Right lobe of liver (tissue), 6 donors: ENCODE data around the gene COL28A1. TPM values are rescaled to one million over a fixed set of nuclear protein-coding genes. Genes with fewer than 3 reads are reported as not detected.
A peak's percentile ranks its signal among the peaks of the same experiment; 100 is the strongest.

ENCODE experiments used
- ATAC-seq, 4 donors: fragments of 200-7000 bp; cut with Tn5 transposase; one replicate each; pipeline ENCODE4 v1.9.1; 2020; ENCODE audit warnings: mild to moderate bottlenecking in 4 of 4, moderate library complexity in 4 of 4
- DNase-seq, 3 donors: peaks; one replicate each; pipeline ENCODE4 v3.0.0-alpha.2; 2020
- H3K27ac ChIP-seq, 3 donors: fragments of 200-600 bp; one replicate each; pipeline ENCODE4 v1.8.0; 2022
- H3K27me3 ChIP-seq, 2 donors: fragments of 200-600 bp; one replicate each; pipeline ENCODE4 v1.8.0; 2022
- H3K36me3 ChIP-seq, 4 donors: fragments of 200-600 bp; sonication (generic) in 1 of 4; one replicate each; pipeline versions ENCODE4 v1.5.1 to v1.8.0; 2017 to 2022; ENCODE audit warnings: control low read depth in 1 of 4
- H3K4me1 ChIP-seq, 4 donors: fragments of 200-600 bp; sonication (generic) in 1 of 4; one replicate each; pipeline versions ENCODE4 v1.5.1 to v1.8.0; 2017 to 2022; ENCODE audit warnings: control low read depth in 1 of 4
- H3K4me3 ChIP-seq, 3 donors: fragments of 200-600 bp; one replicate each; pipeline ENCODE4 v1.8.0; 2022
- H3K9me3 ChIP-seq, 4 donors: fragments of 200-600 bp; sonication (generic) in 1 of 4; one replicate each; pipeline versions ENCODE4 v1.5.1 to v1.8.0; 2017 to 2022; ENCODE audit warnings: control low read depth in 1 of 4
- CTCF ChIP-seq, 4 donors: fragments of 200-600 bp in 3 of 4; fragments of 450-650 bp in 1 of 4; IDR thresholded peaks; one replicate each; pipeline versions ENCODE4 v1.5.1 to v1.8.0; 2016 to 2022; ENCODE audit warnings: antibody characterized with exemption in 4 of 4, mild to moderate bottlenecking in 2 of 4
- POLR2A ChIP-seq: fragments of 450-650 bp; IDR thresholded peaks from one replicate; pipeline ENCODE4 v1.6.1; 2017; ENCODE audit warnings: antibody characterized with exemption, mild to moderate bottlenecking
- WGBS: methylation state at CpG from one replicate; pipeline ENCODE4 v1.1.6; 2018; ENCODE audit warnings: low coverage, low lambda C conversion rate; ENCODE audit not compliant: insufficient coverage; ENCODE audit errors: missing lambda C conversion rate; 5-methylcytosine and 5-hydroxymethylcytosine counted together
- intact Hi-C, 2 donors: fragments of 100-400 bp; cut with DNase I; formaldehyde crosslinking; loops; one replicate each; pipeline versions ENCODE4 v1.11.2 to v1.14.1; 2022
- total RNA-seq, 6 experiments: library from RNA; depleted of rRNA in 2 of 6; stranded (reverse); fragments of >200 nt in 2 of 6; fragmentation: NEBNext Ultra II Directional in 3 of 6; extraction: Animal tissue kit (Norgen Biotek cat#: 25700) in 3 of 6; gene quantifications; one replicate each; pipeline versions ENCODE4 v1.1.0 to v1.2.4, GENCODE V29; 2016 to 2023
- donor health status: DM: no; HTN: yes; CAD: no.
- donor health status: DM: no; HTN: no; CAD: no.
- donor health status: DM: no; HTN: no; CAD: no.
- donor health status: DM: no; HTN: yes; CAD: no.
- donor health status: DM: no; HTN: yes; CAD: no.

COL28A1 gene
- total RNA-seq, 6 experiments from 2014 or later, result 0.07 to 0.51 (median 0.34) TPM; not detected in 2

GRCh38 chr7:7489546-7489945, 46.1 kb downstream of the COL28A1 start:
- WGBS, result 50% methylated on average over 2 of the region's 2 CpGs
- ATAC-seq, result peak; percentile 73 to 89 (median 88)
- TF ChIP-seq POLR2A (no peak), CTCF (IDR thresholded peaks at IDR 0.05) (no peak)

GRCh38 chr7:7486362-7486761, 49.3 kb downstream of the COL28A1 start:
- Histone ChIP-seq H3K4me1 (peaks cover 0 to 7% (median 0%) of the 10 kb centered on the region in 4 donors), H3K9me3 (peaks cover 0 to 4% (median 0%) of the 10 kb centered on the region in 4 donors), H3K27ac (no peak overlapping the region), H3K4me3 (no peak overlapping the region), H3K36me3 (no peaks in the 10 kb centered on the region), H3K27me3 (no peaks in the 10 kb centered on the region)
- intact Hi-C loops, result no loop called here
- TF ChIP-seq CTCF (IDR thresholded peaks at IDR 0.05), result no peak
- no peak for TF ChIP-seq POLR2A
- DNase-seq, result no peak
- no peak for ATAC-seq
- 52% methylated on average over 3 of the region's 3 CpGs for WGBS

More at GRCh38 chr7:7489546-7489945, 46.1 kb downstream of the COL28A1 start:
- Histone ChIP-seq H3K36me3 (no peaks in the 10 kb centered on the region), H3K4me1 (peaks cover 0 to 14% (median 0%) of the 10 kb centered on the region in 4 donors), H3K27ac (no peak overlapping the region), H3K9me3 (peaks cover 0 to 4% (median 0%) of the 10 kb centered on the region in 4 donors), H3K4me3 (no peak overlapping the region), H3K27me3 (no peaks in the 10 kb centered on the region)
- DNase-seq, result peak in 2 of 3 donors; percentile 22 to 56
- intact Hi-C loops, result no loop called here

GRCh38 chr7:7484072-7484471, 51.6 kb downstream of the COL28A1 start:
- 91% methylated on average over 1 of the region's 1 CpG for WGBS
- DNase-seq (no peak), ATAC-seq (no peak)
- Histone ChIP-seq H3K27me3 (no peaks in the 10 kb centered on the region), H3K4me1 (no peaks in the 10 kb centered on the region), H3K9me3 (peaks cover 0 to 4% (median 0%) of the 10 kb centered on the region in 4 donors), H3K4me3 (no peak overlapping the region), H3K36me3 (no peaks in the 10 kb centered on the region), H3K27ac (no peak overlapping the region)
- intact Hi-C loops, result no loop called here
- TF ChIP-seq POLR2A (no peak), CTCF (IDR thresholded peaks at IDR 0.05) (no peak)

GRCh38 chr7:7481802-7482201, 53.9 kb downstream of the COL28A1 start:
- 87% methylated on average over 2 of the region's 2 CpGs for WGBS
- intact Hi-C loops, result no loop called here
- no peak for TF ChIP-seq POLR2A
- no peak for TF ChIP-seq CTCF (IDR thresholded peaks at IDR 0.05)
- Histone ChIP-seq H3K27ac (no peak overlapping the region), H3K4me1 (no peaks in the 10 kb centered on the region), H3K36me3 (no peaks in the 10 kb centered on the region), H3K4me3 (no peak overlapping the region), H3K27me3 (no peaks in the 10 kb centered on the region), H3K9me3 (no peaks in the 10 kb centered on the region)
- ATAC-seq (no peak), DNase-seq (no peak)

- no peak for TF ChIP-seq CTCF (IDR thresholded peaks at IDR 0.05)
- no peak for TF ChIP-seq POLR2A
- 73% methylated on average over 2 of the region's 2 CpGs for WGBS
- no peak overlapping the region for H3K27ac ChIP-seq
- no peaks in the 10 kb centered on the region for H3K9me3 ChIP-seq
- intact Hi-C loops, result no loop called here
- no peaks in the 10 kb centered on the region for H3K27me3 ChIP-seq
- DNase-seq (no peak), ATAC-seq (no peak)
- H3K36me3 ChIP-seq, result no peaks in the 10 kb centered on the region
- H3K4me1 ChIP-seq, result no peaks in the 10 kb centered on the region
- H3K4me3 ChIP-seq, result no peak overlapping the region
Measured at GRCh38 chr7:7479275-7479805, 56.3 kb downstream of the COL28A1 start.
